ENCODE measurements around the gene SMIM9.

DNA sequence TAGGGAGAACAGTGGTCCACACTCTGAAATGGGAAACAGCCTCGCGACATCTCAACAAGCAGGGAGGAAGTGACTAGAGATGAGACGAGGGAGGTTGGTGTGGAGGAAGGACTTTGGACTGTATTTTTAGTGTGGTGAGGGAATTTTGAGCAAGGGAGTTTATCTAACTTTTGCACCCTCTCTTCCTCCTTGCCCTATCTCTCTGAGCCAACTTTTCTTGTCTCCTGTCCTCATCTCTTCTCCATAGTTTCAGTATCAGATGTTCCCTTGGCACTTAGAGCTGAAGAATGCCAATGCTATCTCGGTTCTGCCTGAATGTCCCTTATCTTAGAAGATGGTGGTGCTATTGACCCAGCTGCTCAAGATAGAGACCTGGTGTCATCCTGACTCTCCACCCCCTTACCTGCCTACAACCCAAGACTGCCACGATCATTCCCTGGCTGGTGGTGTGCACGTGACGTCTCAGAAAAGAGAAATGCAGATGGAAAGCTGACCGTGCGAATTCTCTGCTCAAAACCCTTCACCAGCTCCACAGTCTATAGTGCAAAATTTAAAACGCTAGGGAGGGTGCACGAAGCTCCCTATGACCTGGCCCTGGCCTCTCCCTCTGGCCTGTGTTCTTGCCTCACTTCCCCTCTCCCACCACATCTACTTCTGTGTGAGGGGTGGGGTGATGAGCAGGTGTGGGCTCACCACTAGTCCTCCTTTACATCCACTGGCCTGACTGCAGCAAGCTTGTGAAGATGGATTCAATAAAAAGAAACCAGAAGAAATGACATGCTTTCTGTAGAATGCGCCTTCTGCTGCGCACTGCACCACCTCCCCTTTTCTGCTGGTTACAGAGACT, 50.1 kb downstream of the SMIM9 start:
- TF ChIP-seq, protein P1, sequence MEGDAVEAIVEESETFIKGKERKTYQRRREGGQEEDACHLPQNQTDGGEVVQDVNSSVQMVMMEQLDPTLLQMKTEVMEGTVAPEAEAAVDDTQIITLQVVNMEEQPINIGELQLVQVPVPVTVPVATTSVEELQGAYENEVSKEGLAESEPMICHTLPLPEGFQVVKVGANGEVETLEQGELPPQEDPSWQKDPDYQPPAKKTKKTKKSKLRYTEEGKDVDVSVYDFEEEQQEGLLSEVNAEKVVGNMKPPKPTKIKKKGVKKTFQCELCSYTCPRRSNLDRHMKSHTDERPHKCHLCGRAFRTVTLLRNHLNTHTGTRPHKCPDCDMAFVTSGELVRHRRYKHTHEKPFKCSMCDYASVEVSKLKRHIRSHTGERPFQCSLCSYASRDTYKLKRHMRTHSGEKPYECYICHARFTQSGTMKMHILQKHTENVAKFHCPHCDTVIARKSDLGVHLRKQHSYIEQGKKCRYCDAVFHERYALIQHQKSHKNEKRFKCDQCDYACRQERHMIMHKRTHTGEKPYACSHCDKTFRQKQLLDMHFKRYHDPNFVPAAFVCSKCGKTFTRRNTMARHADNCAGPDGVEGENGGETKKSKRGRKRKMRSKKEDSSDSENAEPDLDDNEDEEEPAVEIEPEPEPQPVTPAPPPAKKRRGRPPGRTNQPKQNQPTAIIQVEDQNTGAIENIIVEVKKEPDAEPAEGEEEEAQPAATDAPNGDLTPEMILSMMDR (IDR thresholded peaks at IDR 0.05), result no peak
- TF ChIP-seq POLR2A (IDR thresholded peaks at IDR 0.05), result no peak
